NK-92 (cell line): Measurements from ENCODE around the gene CTDSPL2.
"Not testable (repeated sequence)": the region's sequence is repeated elsewhere in the genome, so short reads cannot be mapped to it uniquely, and the experiment has no call there.

ENCODE experiments used
- DNase-seq: peaks from one replicate; lab custom pipeline; 2025; ENCODE audit not compliant: unreplicated experiment; lab: John Stamatoyannopoulos, UW

Gene CTDSPL2

DNA sequence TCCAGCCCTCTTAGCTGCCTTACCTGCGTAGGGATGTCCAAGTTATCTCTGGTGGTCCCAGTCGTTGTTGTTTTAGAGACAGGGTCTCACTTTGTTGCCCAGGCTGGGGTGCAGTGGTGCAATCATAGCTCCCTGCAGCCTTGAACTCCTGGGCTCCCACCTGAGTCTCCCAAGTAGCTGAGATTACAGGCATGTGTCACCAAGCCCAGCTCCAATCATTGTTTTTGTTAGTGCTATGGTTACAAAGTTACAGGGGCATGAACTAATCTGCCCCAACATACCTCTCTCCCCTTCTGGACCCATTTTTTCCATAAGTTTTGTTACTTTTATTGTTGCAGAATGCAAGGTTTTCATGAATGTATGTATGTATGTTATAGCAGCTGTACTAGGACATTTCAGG lies 54.7 kb downstream of the CTDSPL2 start:
- no peak for DNase-seq

DNA sequence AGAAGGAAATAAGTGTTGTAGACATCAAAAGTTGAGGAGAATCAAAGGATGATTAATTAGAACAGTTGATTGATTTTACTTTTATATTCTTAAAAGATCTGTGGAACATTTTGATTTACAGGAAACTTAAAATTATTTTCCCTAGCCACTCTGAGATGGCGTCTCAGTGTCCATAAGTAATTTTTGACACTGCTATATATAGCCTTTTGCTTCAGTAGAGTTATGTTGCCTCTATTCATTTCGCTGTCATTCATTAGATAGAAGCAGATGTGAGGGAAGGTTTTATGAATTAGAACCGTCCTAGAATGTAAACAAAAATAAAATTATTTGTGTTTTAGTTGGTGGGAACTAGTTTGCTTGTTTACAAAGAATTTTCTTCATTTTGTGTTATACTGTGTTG lies 58.5 kb downstream of the CTDSPL2 start:
- DNase-seq: no peak

DNA sequence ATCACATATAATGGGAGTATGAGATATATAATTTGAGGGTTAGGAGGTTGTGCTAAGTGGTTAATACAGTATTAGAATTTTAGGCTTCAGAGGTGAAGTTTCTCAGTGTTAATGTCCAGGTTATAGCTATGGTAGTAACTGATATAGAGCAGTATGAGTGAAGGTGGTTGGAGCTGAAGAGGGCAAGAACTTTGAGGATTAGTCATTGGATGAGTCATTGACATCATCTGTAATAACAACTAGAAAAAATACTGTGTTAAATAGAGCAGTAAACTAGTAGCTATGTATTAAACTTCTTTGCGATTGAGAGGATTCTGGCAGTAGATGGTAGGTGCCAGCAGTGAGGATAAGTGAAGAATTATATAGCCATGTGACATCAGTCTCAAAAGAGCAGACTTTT lies 62.0 kb downstream of the CTDSPL2 start:
- no peak for DNase-seq

DNA sequence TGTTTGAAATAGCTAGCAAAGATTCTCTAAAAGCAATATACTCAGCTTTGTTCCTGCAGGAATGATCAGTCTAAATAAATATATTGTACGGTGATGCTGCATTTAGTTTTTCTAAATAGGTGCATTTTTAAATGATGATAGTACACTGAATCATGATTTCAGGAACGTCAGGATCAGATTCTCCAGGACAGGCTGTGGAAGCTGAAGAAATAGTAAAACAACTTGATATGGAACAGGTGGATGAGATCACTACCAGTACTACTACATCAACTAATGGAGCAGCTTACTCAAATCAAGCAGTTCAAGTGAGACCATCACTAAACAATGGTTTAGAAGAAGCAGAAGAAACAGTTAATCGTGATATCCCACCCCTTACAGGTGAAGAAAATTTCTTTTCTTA lies 63.2 kb downstream of the CTDSPL2 start:
- DNase-seq: no peak

DNA sequence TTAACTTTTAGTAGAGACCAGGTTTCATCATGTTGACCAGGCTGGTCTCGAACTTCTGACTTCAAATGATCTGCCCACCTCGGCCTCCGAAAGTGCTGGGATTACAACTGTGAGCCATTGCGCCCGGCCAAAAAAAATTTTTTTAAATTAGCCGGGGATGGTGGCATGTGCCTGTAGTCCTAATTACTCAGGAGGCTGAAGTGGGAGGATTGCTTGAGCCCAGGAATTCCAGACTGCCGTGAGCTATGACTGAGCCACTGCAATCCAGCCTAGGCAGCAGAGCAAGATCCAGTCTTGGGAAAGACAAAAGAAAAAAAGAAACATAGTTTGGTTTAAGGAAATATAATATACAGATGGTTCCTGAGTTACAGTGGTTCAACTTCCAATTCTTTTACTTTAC lies 64.6 kb downstream of the CTDSPL2 start:
- DNase-seq: no peak

DNA sequence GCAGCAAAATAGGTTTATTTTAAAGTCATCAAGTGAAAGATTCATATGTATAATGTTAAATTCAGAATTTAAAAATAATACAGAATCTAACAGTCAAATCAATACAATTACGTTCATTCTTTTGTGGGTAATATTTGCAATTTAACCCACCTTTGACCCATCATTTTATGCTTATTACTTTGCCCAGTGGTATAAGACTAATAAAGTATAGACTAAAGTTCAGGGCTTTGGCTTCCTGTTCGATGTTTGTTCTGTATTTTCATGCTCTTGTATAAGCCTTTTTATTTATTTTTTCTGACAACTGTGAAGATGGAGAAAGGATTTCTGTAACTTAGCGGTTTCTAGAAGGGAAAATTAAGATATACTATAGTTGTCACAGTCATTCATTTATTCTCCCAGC lies 65.2 kb downstream of the CTDSPL2 start:
- DNase-seq: no peak

DNA sequence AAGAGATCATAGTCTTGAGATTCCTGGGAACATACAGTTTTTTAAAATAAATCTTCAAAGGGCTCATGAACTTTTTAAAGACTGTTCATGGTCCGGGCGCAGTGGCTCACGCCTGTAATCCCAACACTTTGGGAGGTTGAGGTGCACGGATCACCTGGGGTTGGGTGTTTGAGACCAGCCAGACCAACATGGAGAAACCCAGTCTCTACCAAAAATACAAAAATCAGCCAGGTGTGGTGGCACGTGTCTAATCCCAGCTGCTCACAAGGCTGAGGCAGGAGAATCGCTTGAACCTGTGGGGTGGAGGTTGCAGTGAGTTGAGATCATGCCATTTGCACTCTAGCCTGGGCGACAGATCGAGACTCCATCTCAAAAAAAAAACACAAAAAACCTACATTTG lies 68.1 kb downstream of the CTDSPL2 start:
- DNase-seq: no peak

DNA sequence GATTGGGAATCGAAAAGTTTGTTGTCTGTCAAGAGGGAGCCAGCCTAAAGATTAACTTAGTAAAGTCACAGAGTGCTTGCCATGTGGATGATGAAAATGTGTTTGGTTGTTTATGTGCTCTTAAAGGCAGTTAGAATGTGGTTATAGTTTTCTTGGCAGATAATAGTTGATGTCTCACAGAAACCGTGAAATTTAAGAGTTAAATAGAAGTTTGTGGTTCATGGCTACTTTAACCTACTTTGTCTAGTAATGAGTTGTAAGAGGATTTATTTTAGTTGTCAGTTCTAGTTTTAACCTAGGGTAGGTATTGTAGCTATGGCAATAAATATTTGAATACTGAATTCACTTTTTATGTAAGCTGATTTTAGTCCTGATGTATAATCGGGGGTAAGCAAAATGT lies 73.1 kb downstream of the CTDSPL2 start:
- no peak for DNase-seq

DNA sequence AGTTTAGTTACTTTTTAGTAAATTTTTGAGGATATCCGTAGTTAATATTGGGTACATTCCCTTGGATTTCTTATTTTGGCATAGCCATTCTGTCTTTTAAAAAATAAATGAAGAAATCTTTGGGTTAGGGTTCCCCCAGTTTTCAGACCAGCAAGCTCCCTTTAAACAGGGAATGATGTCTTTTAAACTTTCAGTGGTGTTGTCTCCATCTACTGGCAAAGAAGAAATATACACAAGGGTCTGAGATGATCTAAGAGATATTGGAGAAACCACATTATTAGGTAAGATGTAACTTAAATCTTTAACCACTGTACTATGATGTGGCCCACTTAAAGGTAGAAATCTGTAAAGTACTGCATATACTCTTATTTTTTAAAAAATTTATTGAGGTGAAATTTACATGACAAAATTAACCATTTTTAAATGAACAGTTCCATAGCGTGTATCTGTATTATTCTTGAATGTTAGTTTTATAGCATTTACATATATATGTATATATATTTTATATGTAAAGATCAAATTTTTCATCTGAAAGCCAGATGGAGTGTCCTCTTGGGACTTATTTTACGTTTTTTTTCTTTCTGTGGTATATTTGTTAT lies 74.4 kb downstream of the CTDSPL2 start:
- no peak for DNase-seq

DNA sequence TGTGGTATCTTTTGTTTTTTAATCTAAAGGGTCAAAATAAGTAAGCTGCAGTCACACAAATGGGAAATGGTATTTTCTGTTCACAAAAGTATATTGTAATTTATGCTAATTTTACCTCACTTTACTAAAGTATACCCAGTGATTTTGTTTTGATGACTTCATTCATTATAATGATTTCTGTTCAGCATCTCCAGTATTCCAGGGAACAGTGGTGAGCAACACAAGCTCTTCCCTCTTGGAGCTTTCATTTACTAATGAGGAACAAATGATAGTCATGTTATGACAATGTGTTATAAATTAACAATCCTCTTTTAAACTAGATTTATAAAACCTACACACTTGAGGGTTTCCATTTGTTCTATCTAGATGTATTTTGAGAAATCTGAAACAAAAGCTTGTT lies 89.0 kb downstream of the CTDSPL2 start:
- DNase-seq: no peak

DNA sequence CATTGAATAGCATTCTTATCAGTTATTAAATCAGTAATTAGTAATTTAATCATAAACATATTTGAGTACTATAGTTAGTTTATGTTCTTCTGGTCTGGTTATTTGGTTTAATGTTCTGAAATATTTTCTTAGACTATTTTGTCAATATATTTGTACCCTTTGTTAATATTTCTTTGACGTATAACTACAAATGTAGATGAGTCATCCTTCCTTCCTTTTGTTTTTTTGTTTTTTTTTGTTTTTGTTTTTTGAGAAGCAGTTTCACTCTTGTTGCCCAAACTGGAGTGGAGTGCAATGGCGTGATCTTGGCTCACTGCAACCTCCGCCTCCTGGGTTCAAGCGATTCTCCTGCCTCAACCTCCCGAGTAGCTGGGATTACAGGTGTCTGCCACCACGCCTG lies 92.1 kb downstream of the CTDSPL2 start:
- DNase-seq: no peak

DNA sequence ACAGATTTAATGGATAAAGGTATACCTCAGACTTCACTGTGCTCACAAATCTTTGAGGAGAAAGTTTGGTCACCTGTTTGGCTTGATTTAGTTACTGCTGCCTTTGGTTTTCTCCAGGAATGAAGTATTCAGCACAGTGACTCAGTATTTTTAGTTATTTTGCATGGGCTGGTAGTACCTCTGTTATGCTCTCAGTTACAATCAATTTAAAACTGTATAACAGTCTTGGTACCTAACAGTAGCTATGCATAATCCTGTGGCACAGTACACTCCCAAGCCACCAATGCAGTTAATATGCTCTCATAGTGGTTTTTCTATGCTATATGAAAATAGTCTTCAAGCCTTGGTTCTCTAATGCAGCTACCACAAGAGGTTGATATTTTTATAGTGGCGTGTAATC lies 97.6 kb downstream of the CTDSPL2 start:
- no peak for DNase-seq

DNA sequence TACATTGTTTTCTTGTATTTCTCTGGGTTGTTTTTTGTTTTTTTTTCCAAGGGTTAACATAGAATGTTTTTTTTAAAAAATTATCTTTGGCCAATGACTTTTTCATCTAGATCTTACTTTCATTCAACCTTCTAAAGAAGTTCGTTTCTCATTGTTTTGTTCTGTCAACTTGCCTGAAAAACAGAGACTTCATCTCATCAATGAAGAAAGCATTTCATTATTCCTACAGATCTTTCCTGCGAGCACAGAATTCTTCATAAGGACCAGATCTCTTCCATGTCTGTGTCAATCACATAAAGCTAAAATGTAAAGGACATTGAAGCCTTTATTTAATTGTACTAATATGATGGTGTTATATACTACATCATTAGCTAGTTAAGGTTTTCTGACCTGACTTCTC lies 99.8 kb downstream of the CTDSPL2 start:
- no peak for DNase-seq

DNA sequence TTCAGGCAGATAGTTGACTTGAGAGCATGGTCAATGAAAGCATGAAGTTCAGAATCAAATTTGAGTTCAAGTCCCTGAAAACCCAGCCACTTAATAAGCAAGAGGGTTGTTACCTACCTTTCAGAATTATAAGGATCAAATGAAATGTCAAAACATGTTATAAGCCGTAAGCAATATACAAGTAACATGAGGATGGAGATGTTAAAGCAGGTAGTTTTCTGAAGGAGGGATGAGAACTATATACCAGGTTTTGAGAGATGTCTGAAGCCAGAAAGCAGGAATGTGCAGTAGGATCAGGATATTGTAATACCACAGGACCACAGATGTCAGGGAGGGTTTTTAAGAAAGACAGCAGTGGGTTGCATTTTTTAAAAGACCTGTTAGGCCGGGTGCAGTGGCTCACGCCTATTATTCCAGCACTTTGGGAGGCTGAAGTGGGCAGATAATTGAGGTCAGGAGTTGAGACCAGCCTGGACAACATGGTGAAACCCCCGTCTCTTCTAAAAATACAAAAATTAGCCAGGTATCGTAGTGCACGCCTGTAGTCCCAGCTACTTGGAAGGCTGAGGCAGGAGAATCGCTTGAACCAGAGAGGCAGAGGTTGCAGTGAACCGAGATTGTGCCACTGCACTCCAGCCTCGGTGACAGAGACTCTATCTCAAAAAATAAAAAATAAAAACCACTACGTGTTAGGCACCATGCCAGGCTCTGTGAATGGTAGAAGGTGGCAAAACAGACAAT lies 102.6 kb downstream of the CTDSPL2 start:
- DNase-seq: no peak

DNA sequence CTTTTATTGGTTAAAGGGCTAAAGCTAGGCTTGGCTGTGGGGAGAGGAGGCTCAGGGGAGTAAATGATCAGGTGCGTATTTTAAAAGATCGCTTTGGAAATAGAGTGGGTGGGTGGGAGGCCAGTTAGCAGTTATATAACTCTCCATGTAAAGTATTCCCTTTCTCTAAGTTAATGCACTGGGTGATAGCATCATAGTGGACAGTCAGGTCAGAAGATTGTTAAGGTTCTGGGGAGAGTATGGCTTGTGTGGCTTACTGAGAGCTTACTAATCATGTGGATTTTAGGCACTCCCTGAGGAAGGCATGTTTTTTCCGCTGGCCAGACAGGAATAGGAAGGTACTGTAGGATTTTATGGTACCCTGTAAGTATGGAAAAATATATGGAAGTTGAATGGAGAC lies 103.2 kb downstream of the CTDSPL2 start:
- no peak for DNase-seq

DNA sequence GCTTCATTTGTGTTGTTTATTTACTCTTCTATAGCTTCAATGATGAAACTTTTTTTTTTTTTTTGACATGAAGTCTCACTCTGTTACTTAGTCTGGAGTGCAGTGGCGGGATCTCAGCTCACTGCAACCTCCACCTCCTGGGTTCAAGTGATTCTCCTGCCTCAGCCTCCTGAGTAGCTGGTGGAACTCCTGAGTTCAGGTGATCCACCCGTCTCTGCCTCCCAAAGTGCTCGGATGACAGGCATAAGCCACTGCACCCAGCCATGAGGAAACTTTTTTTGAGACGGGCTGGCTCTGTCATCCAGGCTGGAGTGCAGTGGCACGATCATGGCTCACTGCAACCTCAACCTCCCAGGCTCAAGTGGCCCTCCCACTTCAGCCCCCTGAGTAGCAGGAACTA lies 104.8 kb downstream of the CTDSPL2 start:
- not testable (repeated sequence) for DNase-seq

DNA sequence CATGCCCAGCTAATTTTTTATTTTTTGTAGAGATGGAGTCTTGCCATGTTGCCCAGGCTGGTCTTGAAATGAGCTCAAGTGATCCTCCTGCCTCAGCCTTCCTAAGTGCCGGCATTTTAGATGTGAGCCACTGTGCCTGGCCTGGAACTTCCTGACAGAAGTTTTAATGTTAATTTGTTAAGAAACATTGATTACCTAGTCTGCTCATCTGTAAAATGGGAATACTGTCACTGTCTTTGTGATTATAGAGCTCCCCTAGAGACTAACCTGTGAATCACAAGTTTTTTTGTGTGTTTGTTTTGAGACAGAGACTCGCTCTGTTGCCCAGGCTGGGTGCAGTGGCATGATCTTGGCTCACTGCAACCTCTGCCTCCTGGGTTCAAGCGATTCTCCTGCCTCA lies 105.3 kb downstream of the CTDSPL2 start:
- no peak for DNase-seq

DNA sequence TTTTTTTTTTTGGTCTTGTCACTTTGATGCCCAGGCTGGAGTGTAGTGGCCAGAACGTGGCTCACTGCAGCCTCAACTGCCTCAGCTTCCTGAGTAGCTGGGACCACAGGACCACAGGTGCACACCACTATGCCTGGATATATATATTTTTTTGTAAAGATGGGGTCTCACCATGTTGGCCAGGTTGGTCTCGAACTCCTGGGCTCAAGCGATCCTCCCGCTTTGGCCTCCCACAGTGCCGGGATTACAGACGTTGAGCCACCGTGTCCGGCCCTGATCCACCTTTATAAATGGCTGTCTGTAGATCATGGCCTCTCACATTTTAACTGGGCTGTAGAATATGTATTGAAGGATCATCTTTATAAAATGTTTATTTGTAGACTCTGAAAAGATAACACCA lies 107.7 kb downstream of the CTDSPL2 start:
- no peak for DNase-seq

DNA sequence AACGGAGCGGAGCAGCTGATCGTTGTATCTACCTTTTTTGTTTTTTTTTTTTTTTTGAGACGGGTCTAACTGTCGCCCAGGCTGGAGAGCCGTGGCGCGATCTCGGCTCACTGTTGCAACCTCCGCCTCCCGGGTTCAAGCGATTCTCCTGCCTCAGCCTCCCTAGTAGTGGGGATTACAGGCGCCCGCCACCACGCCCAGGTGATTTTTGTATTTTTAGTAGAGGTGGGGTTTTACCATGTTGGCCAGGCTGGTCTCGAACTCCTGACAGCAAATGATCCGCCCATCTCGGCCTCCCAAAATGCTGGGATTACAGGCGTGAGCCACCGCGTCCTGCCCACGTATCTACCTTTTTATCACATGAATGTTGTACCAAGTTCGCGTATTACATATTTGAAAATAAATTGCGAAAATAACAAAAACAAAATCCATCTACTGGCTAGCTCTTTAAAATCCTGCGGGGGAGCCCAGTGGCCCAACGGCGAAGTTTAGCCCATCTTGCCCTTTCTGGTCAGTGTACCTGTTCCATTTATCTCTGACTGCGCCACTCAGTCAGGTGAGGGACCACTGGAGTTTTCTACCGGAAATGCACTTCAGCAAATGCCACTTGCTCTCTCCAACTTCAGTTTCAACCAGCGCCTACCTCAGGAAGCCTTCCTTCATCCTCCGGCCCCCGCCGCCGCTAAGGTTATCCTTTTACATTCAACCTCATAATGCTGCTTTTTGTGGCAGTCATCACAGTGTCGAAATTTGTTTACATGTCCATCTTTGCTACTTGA lies 108.3 kb downstream of the CTDSPL2 start:
- DNase-seq: no peak

DNA sequence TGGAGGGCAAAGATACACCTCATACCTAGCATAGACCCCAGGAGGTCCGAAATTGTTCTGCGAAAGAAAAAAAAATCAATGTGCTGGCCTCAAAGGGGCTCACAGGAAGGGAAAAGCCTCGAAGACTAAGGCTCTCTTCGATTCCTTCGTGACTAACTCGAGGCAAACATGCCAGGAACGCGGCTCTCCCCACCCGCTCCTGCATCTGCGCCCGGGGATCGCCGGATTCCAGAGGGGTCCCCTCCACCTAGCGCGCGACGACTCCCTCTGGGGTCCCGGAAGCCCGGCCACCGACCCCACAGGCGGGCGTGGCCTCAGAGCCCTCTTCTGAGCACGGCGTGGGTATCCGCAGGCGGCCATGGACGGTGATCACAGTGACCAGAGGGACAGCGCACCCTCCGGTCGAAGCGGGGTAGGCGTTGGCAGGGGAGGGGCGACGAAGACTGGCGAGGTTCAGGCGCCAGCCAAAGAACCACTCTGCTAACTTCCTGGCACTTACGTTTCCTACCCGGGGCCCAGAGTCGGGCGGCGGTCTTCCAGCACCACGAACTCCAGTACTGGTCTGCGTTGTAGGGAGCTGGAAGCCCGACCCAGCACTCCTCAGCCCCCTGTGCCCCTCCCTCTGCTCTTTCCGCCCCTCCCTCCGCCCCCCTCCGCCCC lies 109.0 kb downstream of the CTDSPL2 start:
- no peak for DNase-seq

DNA sequence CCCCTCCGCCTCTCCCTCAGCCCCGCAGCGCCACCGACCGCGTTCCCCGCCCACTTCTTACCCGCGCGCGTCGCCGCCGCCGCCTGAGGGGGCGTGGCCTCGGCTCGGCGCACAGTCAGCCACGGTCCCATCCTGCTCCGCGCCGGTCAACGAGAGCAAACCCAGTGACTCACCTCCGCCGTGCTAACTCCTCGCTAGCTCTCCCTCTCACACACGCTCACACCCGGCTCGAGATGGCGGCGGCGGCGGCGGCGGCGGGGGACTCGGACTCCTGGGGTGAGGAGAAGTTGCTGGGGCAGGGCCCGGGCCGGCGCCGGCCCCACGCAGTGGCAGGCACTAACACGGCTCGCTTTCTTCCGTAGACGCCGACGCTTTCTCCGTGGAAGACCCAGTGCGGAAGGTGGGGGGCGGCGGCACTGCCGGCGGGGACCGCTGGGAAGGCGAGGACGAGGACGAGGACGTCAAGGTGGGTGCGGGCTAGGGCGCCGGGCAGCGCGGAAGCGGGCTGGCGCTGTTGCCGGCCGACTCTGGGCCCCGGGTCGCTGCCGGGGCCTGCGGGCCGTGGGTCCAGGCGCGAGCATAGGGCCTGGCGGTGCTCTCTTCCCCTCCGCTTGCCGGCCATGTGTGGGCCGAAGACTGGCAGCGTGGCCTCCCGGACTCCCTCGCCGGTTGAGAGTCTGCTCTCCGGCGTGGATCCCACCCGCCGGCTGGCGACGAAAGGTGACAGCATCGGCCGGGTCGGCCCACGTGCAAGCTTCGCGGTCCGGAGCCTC lies 109.7 kb downstream of the CTDSPL2 start, which contains the start of gene EIF3J:
Gene EIF3J (plus strand): TSS at position 186 of the 773 bp plus-strand sequence. CDS start 48 bp downstream, at position 234.
- peak; percentile 54 for DNase-seq
